ENCODE data around the gene DAAM1. TPM values are rescaled to one million over a fixed set of nuclear protein-coding genes. Genes with fewer than 3 reads are reported as not detected.

Gene DAAM1
- polyA plus RNA-seq, 1 donor from 2014 or later, result 161 TPM

GRCh38 chr14:59415836-59416602 is 227.6 kb downstream of the DAAM1 start:
- H3F3A ChIP-seq (ENCODE audit: insufficient read depth, low read length, poor library complexity, severe bottlenecking), result no peaks in the 10 kb centered on the region
- H3K4me2 ChIP-seq (ENCODE audit: low read length), result no peak overlapping the region
- H4K20me1 ChIP-seq (ENCODE audit: insufficient read depth), result no peaks in the 10 kb centered on the region
- no peak overlapping the region for H3K27ac ChIP-seq (ENCODE audit: low read length)
- no peaks in the 10 kb centered on the region for H3K9me2 ChIP-seq (ENCODE audit: insufficient read depth, low read length)
- H3K9me3 ChIP-seq (ENCODE audit: low read length), result no peaks in the 10 kb centered on the region
- H3K36me3 ChIP-seq (ENCODE audit: insufficient read depth, low read length), result no peaks in the 10 kb centered on the region
- H3K9ac ChIP-seq (ENCODE audit: low read length), result no peak overlapping the region
- no peak overlapping the region for H2AFZ ChIP-seq (ENCODE audit: low read depth, low read length)
- no peaks in the 10 kb centered on the region for H3K27me3 ChIP-seq (ENCODE audit: insufficient read depth, low read depth, low read length)
- no peak overlapping the region for H3K4me3 ChIP-seq (ENCODE audit: low read length)
- TF ChIP-seq CTCF (IDR thresholded peaks at IDR 0.05; ENCODE audit: poor library complexity, severe bottlenecking) (no peak), REST (IDR thresholded peaks at IDR 0.05; ENCODE audit: borderline replicate concordance) (no peak), MXI1 (conservative IDR thresholded peaks at IDR 0.05; ENCODE audit: poor library complexity, severe bottlenecking) (no peak), TAF1 (IDR thresholded peaks at IDR 0.05; ENCODE audit: low read depth) (no peak), EZH2 (IDR thresholded peaks at IDR 0.05; ENCODE audit: borderline replicate concordance, insufficient read depth, low read length, poor library complexity, severe bottlenecking) (no peak), SMC3 (conservative IDR thresholded peaks at IDR 0.05; ENCODE audit: poor library complexity) (no peak), EP300 (conservative IDR thresholded peaks at IDR 0.05; ENCODE audit: poor library complexity, severe bottlenecking) (no peak), POLR2AphosphoS5 (IDR thresholded peaks at IDR 0.05) (no peak), RAD21 (conservative IDR thresholded peaks at IDR 0.05) (no peak)
- no peaks in the 10 kb centered on the region for H3K79me2 ChIP-seq (replicated peaks; ENCODE audit: insufficient read depth, low read length)

- no peak overlapping the region for H2AFZ ChIP-seq (ENCODE audit: low read depth, low read length)
- no peaks in the 10 kb centered on the region for H3K79me2 ChIP-seq (replicated peaks; ENCODE audit: insufficient read depth, low read length)
- no peaks in the 10 kb centered on the region for H3K9me2 ChIP-seq (ENCODE audit: insufficient read depth, low read length)
- no peaks in the 10 kb centered on the region for H3K36me3 ChIP-seq (ENCODE audit: insufficient read depth, low read length)
- TF ChIP-seq RAD21 (conservative IDR thresholded peaks at IDR 0.05) (no peak), POLR2AphosphoS5 (IDR thresholded peaks at IDR 0.05) (no peak), EZH2 (IDR thresholded peaks at IDR 0.05; ENCODE audit: borderline replicate concordance, insufficient read depth, low read length, poor library complexity, severe bottlenecking) (no peak), EP300 (conservative IDR thresholded peaks at IDR 0.05; ENCODE audit: poor library complexity, severe bottlenecking) (no peak)
- no peaks in the 10 kb centered on the region for H4K20me1 ChIP-seq (ENCODE audit: insufficient read depth)
- H3K9ac ChIP-seq (ENCODE audit: low read length), result no peak overlapping the region
- H3K4me2 ChIP-seq (ENCODE audit: low read length), result no peak overlapping the region
- no peaks in the 10 kb centered on the region for H3F3A ChIP-seq (ENCODE audit: insufficient read depth, low read length, poor library complexity, severe bottlenecking)
- no peaks in the 10 kb centered on the region for H3K9me3 ChIP-seq (ENCODE audit: low read length)
- no peak overlapping the region for H3K4me3 ChIP-seq (ENCODE audit: low read length)
- no peak overlapping the region for H3K27ac ChIP-seq (ENCODE audit: low read length)
- H3K27me3 ChIP-seq (ENCODE audit: insufficient read depth, low read depth, low read length), result no peaks in the 10 kb centered on the region
Measured at GRCh38 chr14:59417311-59417710, 228.8 kb downstream of the DAAM1 start.

Measured in neural cell (in vitro differentiated cells).